K562 (cell line): ENCODE data around the gene DNAH8. TPM values are rescaled to one million over a fixed set of nuclear protein-coding genes. Genes with fewer than 3 reads are reported as not detected.
A peak's percentile ranks its signal among the peaks of the same experiment; 100 is the strongest.

Experiments
- BDP1 ChIP-seq: IDR thresholded peaks from 3 replicates; pipeline ENCODE4 v1.6.1; 2011; ENCODE audit not compliant: insufficient read length, insufficient read depth
- BRD9 ChIP-seq: fragments of 450-650 bp; IDR thresholded peaks from 2 replicates; pipeline ENCODE4 v1.6.1; 2018; ENCODE audit warnings: low read depth; ENCODE audit not compliant: partially characterized antibody
- ESRRB ChIP-seq: fragments of 250-450 bp; sonication (Bioruptor Pico); IDR thresholded peaks from 2 replicates; pipeline ENCODE4 v1.5.0; 2020; ENCODE audit warnings: mild to moderate bottlenecking, moderate library complexity, borderline replicate concordance
- GATAD2B ChIP-seq: fragments of 450-650 bp; IDR thresholded peaks from 2 replicates; pipeline ENCODE4 v1.6.1; 2017; ENCODE audit warnings: mild to moderate bottlenecking, borderline replicate concordance
- MEF2D ChIP-seq: conservative IDR thresholded peaks from 2 replicates; pipeline ENCODE4 v1.6.1; 2016; ENCODE audit warnings: low read depth, missing genetic modification characterization, missing compliant biosample characterization
- POLR2AphosphoS2 ChIP-seq: IDR thresholded peaks from 2 replicates; pipeline ENCODE4 v1.6.1; 2012; ENCODE audit warnings: low read length, improper control_type of control experiment
- THRAP3 ChIP-seq: fragments of 450-650 bp; IDR thresholded peaks from 2 replicates; pipeline ENCODE4 v1.6.1; 2016; ENCODE audit warnings: mild to moderate bottlenecking, inconsistent platforms, borderline replicate concordance
- ZNF146 ChIP-seq: IDR thresholded peaks from one replicate; pipeline ENCODE4 v1.6.1; 2018; ENCODE audit warnings: missing compliant biosample characterization; ENCODE audit not compliant: unreplicated experiment
- ZNF239 ChIP-seq: fragments of 250-450 bp; sonication (Bioruptor Pico); IDR thresholded peaks from 2 replicates; pipeline ENCODE4 v1.4.0; 2020; ENCODE audit warnings: mild to moderate bottlenecking
- ZNF274 ChIP-seq: IDR thresholded peaks from 2 replicates; pipeline ENCODE4 v1.6.1; 2011; ENCODE audit warnings: low read depth, mild to moderate bottlenecking, low read length, moderate library complexity, borderline replicate concordance
- ZNF282 ChIP-seq: sonication (generic); formaldehyde crosslinking; IDR thresholded peaks from 2 replicates; pipeline ENCODE4 v1.8.1; 2023; ENCODE audit warnings: missing genetic modification reagents
- ZNF431 ChIP-seq: sonication (generic); formaldehyde crosslinking; IDR thresholded peaks from 2 replicates; pipeline ENCODE4 v1.8.0; 2022; ENCODE audit warnings: mild to moderate bottlenecking, missing genetic modification reagents
- polyA plus RNA-seq, 8 experiments: library from polyadenylated mRNA; depleted of rRNA in 4 of 8; stranded (reverse) in 5 of 8; unstranded in 3 of 8; fragments of >200 nt; fragmentation: Nextera tagmentation in 2 of 8; fragmentation: Illumina TruSeq in 1 of 8; extraction: Ambion mirVana in 2 of 8; extraction: Trizol in 1 of 8; gene quantifications; 2 replicates each; pipeline versions ENCODE4 v1.2.1 to v1.2.3, GENCODE V29; 2011 to 2014; ENCODE audit warnings: inconsistent platforms in 1 of 8, missing spikeins in 1 of 8
- total RNA-seq, 7 experiments: library from RNA; depleted of rRNA in 6 of 7; stranded (reverse); fragments of >200 nt in 6 of 7; fragmentation: Illumina TruSeq in 2 of 7; extraction: Trizol in 2 of 7; gene quantifications; 2 replicates each; pipeline versions ENCODE4 v1.2.1 to v1.2.3, GENCODE V29; 2011 to 2021; ENCODE audit warnings: low replicate concordance in 1 of 7
- TF ChIP-seq, protein P1 (sequence below): fragments of 150-350 bp; IDR thresholded peaks from 2 replicates; pipeline ENCODE4 v1.6.1; 2014; ENCODE audit warnings: low read depth, mild to moderate bottlenecking, low read length, borderline replicate concordance
- TF ChIP-seq, protein P2 (sequence below): fragments of 250-450 bp; sonication (Bioruptor Pico); IDR thresholded peaks from 2 replicates; pipeline ENCODE4 v1.4.0; 2020; ENCODE audit warnings: mild to moderate bottlenecking
- TF ChIP-seq, protein P3 (sequence below): fragments of 450-650 bp; IDR thresholded peaks from one replicate; pipeline ENCODE4 v1.6.1; 2018; ENCODE audit warnings: mild to moderate bottlenecking, moderate library complexity; ENCODE audit not compliant: partially characterized antibody
- TF ChIP-seq, protein P4 (sequence below), 2 experiments: IDR thresholded peaks; 2 replicates each; pipeline ENCODE4 v1.6.1; 2012; ENCODE audit warnings: improper control_type of control experiment in 2 of 2, low read depth in 2 of 2, low read length in 2 of 2, borderline replicate concordance in 1 of 2
- TF ChIP-seq, protein P5 (sequence below): sonication (generic); formaldehyde crosslinking; IDR thresholded peaks from 2 replicates; pipeline ENCODE4 v1.8.0; 2022; ENCODE audit warnings: missing genetic modification reagents, mild to moderate bottlenecking, borderline replicate concordance
- TF ChIP-seq, protein P6 (sequence below): sonication (generic); formaldehyde crosslinking; IDR thresholded peaks from 2 replicates; pipeline ENCODE4 v1.9.0; 2022; ENCODE audit warnings: mild to moderate bottlenecking, missing genetic modification reagents

The DNAH8 gene
- total and polyA plus RNA-seq, 9 of the 15 experiments (the other 6 are each of a cell fraction or from before 2014, with no cell fraction given) = 1.2 to 4.2 (median 2.9) TPM

DNA sequence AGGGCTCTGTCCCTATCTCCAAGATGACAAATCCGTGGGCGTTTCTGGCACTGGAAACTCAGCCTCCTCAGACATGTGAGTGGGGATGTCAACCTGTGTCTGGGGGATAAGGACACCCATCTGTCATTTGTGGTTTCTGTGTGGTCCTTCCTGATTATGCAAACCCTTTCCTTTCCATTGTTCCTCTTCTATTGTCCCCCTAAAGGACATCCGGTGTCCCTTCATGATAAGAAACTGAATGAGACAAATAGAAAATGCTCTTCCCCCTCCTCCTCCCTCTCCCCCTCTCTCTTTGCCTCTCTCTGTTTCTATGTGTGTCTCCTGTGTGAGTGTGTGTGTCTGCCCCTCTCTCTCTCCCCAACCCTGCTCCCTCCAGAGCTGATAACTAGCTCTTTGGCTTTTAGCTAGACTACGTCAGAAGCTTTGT is 322.0 kb downstream of the DNAH8 start (continued):
- no peak for TF ChIP-seq ESRRB (CRISPR knock-in tag)
- TF ChIP-seq, protein P1, sequence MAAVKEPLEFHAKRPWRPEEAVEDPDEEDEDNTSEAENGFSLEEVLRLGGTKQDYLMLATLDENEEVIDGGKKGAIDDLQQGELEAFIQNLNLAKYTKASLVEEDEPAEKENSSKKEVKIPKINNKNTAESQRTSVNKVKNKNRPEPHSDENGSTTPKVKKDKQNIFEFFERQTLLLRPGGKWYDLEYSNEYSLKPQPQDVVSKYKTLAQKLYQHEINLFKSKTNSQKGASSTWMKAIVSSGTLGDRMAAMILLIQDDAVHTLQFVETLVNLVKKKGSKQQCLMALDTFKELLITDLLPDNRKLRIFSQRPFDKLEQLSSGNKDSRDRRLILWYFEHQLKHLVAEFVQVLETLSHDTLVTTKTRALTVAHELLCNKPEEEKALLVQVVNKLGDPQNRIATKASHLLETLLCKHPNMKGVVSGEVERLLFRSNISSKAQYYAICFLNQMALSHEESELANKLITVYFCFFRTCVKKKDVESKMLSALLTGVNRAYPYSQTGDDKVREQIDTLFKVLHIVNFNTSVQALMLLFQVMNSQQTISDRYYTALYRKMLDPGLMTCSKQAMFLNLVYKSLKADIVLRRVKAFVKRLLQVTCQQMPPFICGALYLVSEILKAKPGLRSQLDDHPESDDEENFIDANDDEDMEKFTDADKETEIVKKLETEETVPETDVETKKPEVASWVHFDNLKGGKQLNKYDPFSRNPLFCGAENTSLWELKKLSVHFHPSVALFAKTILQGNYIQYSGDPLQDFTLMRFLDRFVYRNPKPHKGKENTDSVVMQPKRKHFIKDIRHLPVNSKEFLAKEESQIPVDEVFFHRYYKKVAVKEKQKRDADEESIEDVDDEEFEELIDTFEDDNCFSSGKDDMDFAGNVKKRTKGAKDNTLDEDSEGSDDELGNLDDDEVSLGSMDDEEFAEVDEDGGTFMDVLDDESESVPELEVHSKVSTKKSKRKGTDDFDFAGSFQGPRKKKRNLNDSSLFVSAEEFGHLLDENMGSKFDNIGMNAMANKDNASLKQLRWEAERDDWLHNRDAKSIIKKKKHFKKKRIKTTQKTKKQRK = no peak
- no peak for TF ChIP-seq ZNF274
- TF ChIP-seq GATAD2B = no peak
- TF ChIP-seq ZNF282 (CRISPR knock-in tag) = no peak
- 0 out of 2 replicates have a peak, but pooled peaks have one; percentile 39 for TF ChIP-seq MEF2D (tag)
- TF ChIP-seq, protein P2, sequence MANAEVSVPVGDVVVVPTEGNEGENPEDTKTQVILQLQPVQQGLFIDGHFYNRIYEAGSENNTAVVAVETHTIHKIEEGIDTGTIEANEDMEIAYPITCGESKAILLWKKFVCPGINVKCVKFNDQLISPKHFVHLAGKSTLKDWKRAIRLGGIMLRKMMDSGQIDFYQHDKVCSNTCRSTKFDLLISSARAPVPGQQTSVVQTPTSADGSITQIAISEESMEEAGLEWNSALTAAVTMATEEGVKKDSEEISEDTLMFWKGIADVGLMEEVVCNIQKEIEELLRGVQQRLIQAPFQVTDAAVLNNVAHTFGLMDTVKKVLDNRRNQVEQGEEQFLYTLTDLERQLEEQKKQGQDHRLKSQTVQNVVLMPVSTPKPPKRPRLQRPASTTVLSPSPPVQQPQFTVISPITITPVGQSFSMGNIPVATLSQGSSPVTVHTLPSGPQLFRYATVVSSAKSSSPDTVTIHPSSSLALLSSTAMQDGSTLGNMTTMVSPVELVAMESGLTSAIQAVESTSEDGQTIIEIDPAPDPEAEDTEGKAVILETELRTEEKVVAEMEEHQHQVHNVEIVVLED (CRISPR knock-in tag) = no peak
- TF ChIP-seq ZNF431 (CRISPR knock-in tag) = no peak
- TF ChIP-seq, protein P3, sequence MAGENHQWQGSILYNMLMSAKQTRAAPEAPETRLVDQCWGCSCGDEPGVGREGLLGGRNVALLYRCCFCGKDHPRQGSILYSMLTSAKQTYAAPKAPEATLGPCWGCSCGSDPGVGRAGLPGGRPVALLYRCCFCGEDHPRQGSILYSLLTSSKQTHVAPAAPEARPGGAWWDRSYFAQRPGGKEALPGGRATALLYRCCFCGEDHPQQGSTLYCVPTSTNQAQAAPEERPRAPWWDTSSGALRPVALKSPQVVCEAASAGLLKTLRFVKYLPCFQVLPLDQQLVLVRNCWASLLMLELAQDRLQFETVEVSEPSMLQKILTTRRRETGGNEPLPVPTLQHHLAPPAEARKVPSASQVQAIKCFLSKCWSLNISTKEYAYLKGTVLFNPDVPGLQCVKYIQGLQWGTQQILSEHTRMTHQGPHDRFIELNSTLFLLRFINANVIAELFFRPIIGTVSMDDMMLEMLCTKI = no peak
- no peak for TF ChIP-seq BDP1
- no peak for TF ChIP-seq ZNF146
- TF ChIP-seq, protein P4, sequence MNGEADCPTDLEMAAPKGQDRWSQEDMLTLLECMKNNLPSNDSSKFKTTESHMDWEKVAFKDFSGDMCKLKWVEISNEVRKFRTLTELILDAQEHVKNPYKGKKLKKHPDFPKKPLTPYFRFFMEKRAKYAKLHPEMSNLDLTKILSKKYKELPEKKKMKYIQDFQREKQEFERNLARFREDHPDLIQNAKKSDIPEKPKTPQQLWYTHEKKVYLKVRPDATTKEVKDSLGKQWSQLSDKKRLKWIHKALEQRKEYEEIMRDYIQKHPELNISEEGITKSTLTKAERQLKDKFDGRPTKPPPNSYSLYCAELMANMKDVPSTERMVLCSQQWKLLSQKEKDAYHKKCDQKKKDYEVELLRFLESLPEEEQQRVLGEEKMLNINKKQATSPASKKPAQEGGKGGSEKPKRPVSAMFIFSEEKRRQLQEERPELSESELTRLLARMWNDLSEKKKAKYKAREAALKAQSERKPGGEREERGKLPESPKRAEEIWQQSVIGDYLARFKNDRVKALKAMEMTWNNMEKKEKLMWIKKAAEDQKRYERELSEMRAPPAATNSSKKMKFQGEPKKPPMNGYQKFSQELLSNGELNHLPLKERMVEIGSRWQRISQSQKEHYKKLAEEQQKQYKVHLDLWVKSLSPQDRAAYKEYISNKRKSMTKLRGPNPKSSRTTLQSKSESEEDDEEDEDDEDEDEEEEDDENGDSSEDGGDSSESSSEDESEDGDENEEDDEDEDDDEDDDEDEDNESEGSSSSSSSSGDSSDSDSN (IDR thresholded peaks at IDR 0.05; ENCODE audit: borderline replicate concordance in 1 of 2, low read depth in 2 of 2, low read length in 2 of 2) = no peak
- TF ChIP-seq, protein P5, sequence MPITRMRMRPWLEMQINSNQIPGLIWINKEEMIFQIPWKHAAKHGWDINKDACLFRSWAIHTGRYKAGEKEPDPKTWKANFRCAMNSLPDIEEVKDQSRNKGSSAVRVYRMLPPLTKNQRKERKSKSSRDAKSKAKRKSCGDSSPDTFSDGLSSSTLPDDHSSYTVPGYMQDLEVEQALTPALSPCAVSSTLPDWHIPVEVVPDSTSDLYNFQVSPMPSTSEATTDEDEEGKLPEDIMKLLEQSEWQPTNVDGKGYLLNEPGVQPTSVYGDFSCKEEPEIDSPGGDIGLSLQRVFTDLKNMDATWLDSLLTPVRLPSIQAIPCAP (CRISPR knock-in tag) = no peak
- no peak for TF ChIP-seq THRAP3
- no peak for TF ChIP-seq ZNF239 (CRISPR knock-in tag)
- TF ChIP-seq, protein P6, sequence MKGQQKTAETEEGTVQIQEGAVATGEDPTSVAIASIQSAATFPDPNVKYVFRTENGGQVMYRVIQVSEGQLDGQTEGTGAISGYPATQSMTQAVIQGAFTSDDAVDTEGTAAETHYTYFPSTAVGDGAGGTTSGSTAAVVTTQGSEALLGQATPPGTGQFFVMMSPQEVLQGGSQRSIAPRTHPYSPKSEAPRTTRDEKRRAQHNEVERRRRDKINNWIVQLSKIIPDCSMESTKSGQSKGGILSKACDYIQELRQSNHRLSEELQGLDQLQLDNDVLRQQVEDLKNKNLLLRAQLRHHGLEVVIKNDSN (CRISPR knock-in tag) = no peak
- TF ChIP-seq BRD9 = no peak
- TF ChIP-seq POLR2AphosphoS2 = no peak
